NCI-H1694 (cell line): ENCODE data around the gene THRAP3.

Experiments used
- DNase-seq: peaks from one replicate; lab custom pipeline; 2025; lab: John Stamatoyannopoulos, UW

THRAP3 gene

DNA sequence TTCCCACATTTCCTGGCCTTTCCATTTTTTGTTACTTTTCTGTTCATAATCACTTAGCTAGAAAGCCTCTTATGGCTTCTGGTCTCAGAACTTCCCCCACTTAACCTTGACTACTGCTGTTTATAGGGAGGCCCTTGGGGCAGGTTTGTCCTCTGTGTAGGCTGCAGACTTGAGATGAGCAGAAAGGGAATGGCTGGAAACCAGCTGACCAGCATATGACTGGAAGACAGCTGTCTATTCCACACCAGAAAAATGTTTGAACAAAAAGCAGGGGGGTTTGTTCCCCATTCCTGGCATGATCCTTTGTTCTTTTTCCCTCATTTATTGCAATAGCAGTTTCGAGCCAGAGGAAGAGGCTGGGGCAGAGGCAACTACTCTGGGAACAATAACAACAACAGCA lies 77.0 kb downstream of the THRAP3 start:
- DNase-seq: no peak

DNA sequence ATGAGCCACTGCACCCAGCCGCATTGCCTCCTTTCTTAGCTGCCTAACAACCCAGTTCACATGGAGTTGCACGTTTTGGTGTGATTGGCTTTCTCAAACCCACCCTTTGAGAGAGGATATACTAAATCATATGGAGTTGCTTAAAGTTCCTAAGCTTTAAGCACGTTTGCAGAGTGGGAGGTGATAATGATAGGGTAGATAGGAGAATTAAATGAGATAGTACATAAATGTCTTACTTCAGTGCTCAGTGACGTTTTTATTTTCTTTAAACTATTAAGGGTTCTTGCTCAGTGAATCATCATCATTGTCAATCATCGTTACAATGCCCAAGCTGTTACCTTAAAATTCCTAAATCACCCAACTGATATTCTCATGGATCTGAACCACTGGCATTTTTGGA lies 79.0 kb downstream of the THRAP3 start:
- no peak for DNase-seq

DNA sequence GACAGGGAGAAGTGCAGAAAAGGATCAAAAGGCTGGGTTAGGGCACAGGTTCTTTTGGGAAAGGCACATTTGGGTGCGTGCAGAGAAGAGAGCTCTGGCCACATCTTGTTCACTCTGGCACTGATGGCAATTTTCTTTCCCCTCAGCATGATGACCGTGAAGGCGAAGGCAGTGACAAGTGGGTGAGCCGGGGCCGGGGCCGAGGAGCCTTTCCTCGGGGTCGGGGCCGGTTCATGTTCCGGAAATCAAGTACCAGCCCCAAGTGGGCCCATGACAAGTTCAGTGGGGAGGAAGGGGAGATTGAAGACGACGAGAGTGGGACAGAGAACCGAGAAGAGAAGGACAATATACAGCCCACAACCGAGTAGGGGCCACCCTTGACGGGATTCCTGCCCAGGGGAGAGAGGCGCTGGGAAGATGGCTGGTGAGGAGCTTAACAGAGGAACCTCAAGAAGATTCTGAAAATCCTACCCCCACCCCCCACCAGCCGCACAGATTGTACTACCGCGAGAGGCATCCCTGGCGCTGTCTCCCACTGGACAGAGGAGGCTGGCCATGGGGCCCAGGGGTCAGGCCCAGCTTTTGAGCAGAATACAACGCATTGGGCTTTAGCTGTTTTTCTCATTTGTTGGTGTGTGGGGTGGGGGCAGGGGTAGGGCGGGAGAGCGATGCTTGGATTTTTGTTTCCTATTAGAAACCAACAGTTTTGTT lies 79.6 kb downstream of the THRAP3 start:
- DNase-seq: no peak

DNA sequence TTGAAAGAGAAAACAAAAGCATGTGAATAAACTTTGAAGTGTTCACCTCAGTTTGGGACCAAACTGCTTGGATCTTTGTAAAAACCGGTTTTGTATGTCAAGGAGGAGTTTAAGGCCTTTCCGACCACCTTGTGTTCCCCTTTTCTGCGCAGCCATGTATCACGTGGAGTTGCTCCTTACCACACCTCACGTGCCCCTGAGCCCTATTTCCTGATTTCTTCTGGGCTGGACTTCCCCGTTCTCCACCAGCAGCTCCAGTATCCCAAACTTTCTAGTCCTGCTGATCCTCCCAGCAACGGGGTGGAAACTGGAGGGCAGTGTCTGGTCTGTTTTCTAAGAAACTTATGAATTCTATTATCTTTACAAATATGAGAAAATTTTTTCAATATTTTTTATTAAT lies 80.3 kb downstream of the THRAP3 start:
- DNase-seq: no peak

- DNase-seq: no peak
Measured at GRCh38 chr1:36304970-36305914, 81.0 kb downstream of the THRAP3 start.

- DNase-seq: no peak
Measured at GRCh38 chr1:36305915-36306209, 81.6 kb downstream of the THRAP3 start.

GRCh38 chr1:36306210-36306901 lies 82.1 kb downstream of the THRAP3 start, which contains the start of gene SH3D21:
Gene SH3D21, plus strand, starts transcription at chr1:36306368. Its CDS starts 53 bp downstream, at chr1:36306421.
- DNase-seq: no peak

GRCh38 chr1:36306902-36307456 lies 82.7 kb downstream of the THRAP3 start:
- DNase-seq: peak; percentile 80

- DNase-seq: no peak
Measured at GRCh38 chr1:36307601-36308330, 83.5 kb downstream of the THRAP3 start.

GRCh38 chr1:36309397-36309796 lies 85.2 kb downstream of the THRAP3 start:
- no peak for DNase-seq

GRCh38 chr1:36320291-36320761 lies 96.1 kb downstream of the THRAP3 start:
- DNase-seq: no peak

DNA sequence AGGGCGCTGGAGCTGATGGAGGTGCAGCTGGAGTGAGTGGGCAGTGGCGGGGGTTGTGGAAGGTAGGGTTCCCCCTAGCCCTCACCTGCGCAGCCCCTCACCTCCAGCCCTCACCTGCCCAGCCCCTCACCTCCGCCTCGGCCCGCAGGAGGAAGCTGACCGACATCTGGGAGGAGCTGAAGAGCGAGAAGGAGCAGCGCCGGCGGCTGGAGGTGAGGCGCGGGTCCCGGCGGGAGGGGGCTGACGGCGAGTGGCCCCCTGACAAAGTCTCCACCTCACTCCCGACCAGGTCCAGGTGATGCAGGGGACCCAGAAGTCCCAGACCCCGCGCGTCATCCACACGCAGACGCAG lies 96.5 kb downstream of the THRAP3 start:
- no peak for DNase-seq

DNA sequence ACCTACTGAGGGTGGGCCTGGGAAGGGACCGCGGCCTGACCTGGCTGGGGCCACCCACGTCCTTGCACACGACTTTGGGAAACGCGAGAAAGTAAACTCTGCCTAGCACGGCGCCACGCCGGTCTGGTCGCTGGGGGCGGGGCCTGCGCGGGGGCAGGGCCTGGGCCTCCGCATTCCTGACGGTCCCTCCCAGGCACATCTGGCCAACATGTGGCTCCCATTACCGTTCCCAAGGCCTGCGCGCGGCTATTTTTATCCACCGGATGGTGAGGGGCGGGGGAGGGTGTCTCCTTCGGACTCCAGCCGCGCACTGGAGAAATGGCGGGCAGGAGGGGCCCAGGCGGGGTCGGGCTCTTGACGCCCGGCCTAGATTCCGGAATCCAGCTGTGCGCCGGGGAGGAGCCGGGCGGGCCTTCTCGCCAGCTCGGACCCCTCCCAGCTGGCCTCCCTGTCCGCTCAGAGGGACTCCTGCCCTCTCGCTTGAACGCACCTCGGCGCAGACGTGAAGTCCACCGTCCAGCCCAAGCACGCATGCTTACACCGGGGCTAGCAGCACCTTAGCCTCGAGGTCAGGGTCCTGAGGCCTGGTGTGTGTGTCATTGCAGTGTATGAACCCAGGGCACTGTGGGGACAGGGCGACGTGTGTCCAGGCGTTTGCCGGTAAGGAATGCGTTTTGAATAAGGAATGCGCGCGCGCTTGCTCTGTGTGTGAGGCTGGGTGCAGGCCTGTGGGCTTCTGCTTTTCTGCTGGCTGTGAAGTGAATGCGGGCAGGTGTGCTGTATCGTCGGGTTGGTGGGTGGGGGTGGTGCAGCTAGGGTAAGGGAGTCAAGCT lies 97.1 kb downstream of the THRAP3 start:
- DNase-seq: no peak

DNA sequence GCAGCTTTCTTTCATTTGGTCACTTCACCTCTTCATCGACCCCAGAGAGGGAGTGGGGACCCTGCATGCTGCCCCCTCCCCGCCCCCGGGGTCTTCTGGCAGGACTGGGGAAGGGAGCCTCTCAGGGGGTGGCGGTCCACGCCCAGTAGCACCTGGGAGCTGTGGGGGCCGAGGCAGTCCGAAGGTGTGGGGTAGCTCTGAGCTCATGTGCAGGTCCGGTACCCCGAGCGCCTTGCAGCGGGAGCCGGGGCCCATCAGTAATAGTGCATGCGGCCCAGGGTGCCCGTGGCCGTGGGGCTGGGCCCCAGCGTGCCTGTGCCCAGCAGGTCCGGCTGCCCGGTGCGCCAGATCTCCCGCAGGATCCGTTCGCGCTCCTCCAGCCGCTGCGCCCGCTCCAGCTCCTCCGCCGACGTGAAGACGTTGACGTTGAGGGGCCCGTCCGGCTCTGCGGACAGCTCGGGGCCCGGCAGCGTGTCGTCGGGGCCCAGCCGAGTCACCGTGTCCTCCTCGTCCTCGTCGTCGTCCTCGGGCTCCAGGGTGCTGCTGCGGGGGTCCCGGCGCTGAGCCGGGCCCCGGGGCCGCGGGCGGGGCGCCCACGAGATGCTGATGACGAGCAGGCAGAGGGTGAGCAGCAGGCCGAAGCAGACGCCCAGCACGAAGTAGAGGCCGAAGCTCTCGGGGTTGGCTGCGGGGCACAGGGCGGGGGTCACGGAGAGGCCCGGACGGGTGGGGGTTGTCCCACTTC lies 98.0 kb downstream of the THRAP3 start:
- no peak for DNase-seq

- no peak for DNase-seq
Measured at GRCh38 chr1:36322786-36323635, 98.8 kb downstream of the THRAP3 start.

- no peak for DNase-seq
Measured at GRCh38 chr1:36323636-36324352, 99.6 kb downstream of the THRAP3 start, which contains the start of gene EVA1B. Gene EVA1B, minus strand, starts transcription at chr1:36323645. Its CDS starts 608 bp downstream, at chr1:36323037.

GRCh38 chr1:36324353-36324703 lies 100.1 kb downstream of the THRAP3 start:
- DNase-seq: no peak

GRCh38 chr1:36326499-36326898 lies 102.3 kb downstream of the THRAP3 start:
- no peak for DNase-seq
